Astrocyte of the cerebellum (primary cell): ENCODE results near the gene ZMYM4.

Experiments used
- DNase-seq: peaks from one replicate; pipeline ENCODE4 v3.0.0-alpha.2; 2011; ENCODE audit warnings: low read depth
- H3K4me3 ChIP-seq: 2 replicates; pipeline ENCODE4 v1.5.1; 2011; ENCODE audit warnings: mild to moderate bottlenecking, low read depth, low read length, moderate library complexity
- CTCF ChIP-seq: IDR thresholded peaks from 2 replicates; pipeline ENCODE4 v1.5.1; 2012; ENCODE audit warnings: low read length, low read depth, moderate library complexity, mild to moderate bottlenecking; ENCODE audit errors: missing control alignments
- in situ Hi-C: cut with HindIII; loops from 2 replicates; pipeline ENCODE4 v1.10.0; 2017; ENCODE audit warnings: low sequenced_read_pairs

The ZMYM4 gene

GRCh38 chr1:35386290-35386689 lies 117.8 kb downstream of the ZMYM4 start:
- no peak overlapping the region for H3K4me3 ChIP-seq
- in situ Hi-C loops, result no loop called here
- DNase-seq, result no peak
- no peak for TF ChIP-seq CTCF

GRCh38 chr1:35386959-35387358 lies 118.5 kb downstream of the ZMYM4 start:
- in situ Hi-C loops, result no loop called here
- no peak for DNase-seq
- H3K4me3 ChIP-seq, result no peak overlapping the region
- no peak for TF ChIP-seq CTCF

- H3K4me3 ChIP-seq, result no peak overlapping the region
- in situ Hi-C loops, result no loop called here
- TF ChIP-seq CTCF, result no peak
- no peak for DNase-seq
Measured at GRCh38 chr1:35390600-35391494, 122.3 kb downstream of the ZMYM4 start.

- no peak overlapping the region for H3K4me3 ChIP-seq
- in situ Hi-C loops, result no loop called here
- no peak for DNase-seq
- no peak for TF ChIP-seq CTCF
Measured at GRCh38 chr1:35394386-35394785, 125.9 kb downstream of the ZMYM4 start.

- no peak for TF ChIP-seq CTCF
- no peak overlapping the region for H3K4me3 ChIP-seq
- DNase-seq, result no peak
- in situ Hi-C loops, result no loop called here
Measured at GRCh38 chr1:35398739-35399138, 130.2 kb downstream of the ZMYM4 start.

GRCh38 chr1:35401049-35401448 lies 132.5 kb downstream of the ZMYM4 start:
- in situ Hi-C loops, result no loop called here
- H3K4me3 ChIP-seq, result no peak overlapping the region
- no peak for TF ChIP-seq CTCF
- no peak for DNase-seq
